Ascending aorta (tissue), 2 donors: ENCODE measurements around the gene KTI12. TPM values are rescaled to one million over a fixed set of nuclear protein-coding genes. Genes with fewer than 3 reads are reported as not detected.
"Not testable (repeated sequence)": the region's sequence is repeated elsewhere in the genome, so short reads cannot be mapped to it uniquely, and the experiment has no call there.

Source experiments
- DNase-seq, 2 donors: peaks; one replicate each; pipeline ENCODE4 v3.0.0-alpha.2; 2019; ENCODE audit warnings: low spot score in 2 of 2
- H3K27ac ChIP-seq, 2 donors: fragments of 200-600 bp; sonication (generic); one replicate each; pipeline ENCODE4 v1.5.1; 2016 to 2017; ENCODE audit warnings: mild to moderate bottlenecking in 1 of 2
- H3K27me3 ChIP-seq: fragments of 200-600 bp; sonication (generic); one replicate; pipeline ENCODE4 v1.5.1; 2017
- H3K36me3 ChIP-seq, 2 donors: fragments of 200-600 bp; sonication (generic); one replicate each; pipeline ENCODE4 v1.5.1; 2016
- H3K4me1 ChIP-seq, 2 donors: fragments of 200-600 bp; sonication (generic); one replicate each; pipeline ENCODE4 v1.5.1; 2016 to 2017; ENCODE audit warnings: mild to moderate bottlenecking in 1 of 2
- H3K4me3 ChIP-seq, 2 donors: fragments of 200-600 bp; sonication (generic); one replicate each; pipeline ENCODE4 v1.5.1; 2016 to 2017; ENCODE audit warnings: mild to moderate bottlenecking in 1 of 2
- H3K9me3 ChIP-seq, 2 donors: fragments of 200-600 bp; sonication (generic); one replicate each; pipeline ENCODE4 v1.5.1; 2016
- intact Hi-C: fragments of 100-400 bp; cut with DNase I; formaldehyde crosslinking; loops from one replicate; pipeline ENCODE4 v1.15.1; 2023
- total RNA-seq: library from RNA; depleted of rRNA; stranded (reverse); fragments of >200 nt; gene quantifications from one replicate; pipeline ENCODE4 v1.1.0, GENCODE V29; 2016
- TF ChIP-seq, protein P1 (sequence below), 3 experiments: fragments of 200-600 bp in 2 of 3; fragments of 450-650 bp in 1 of 3; sonication (generic) in 2 of 3; IDR thresholded peaks; one replicate each; pipeline ENCODE4 v1.5.1; 2016 to 2019; ENCODE audit warnings: antibody characterized with exemption in 3 of 3, mild to moderate bottlenecking in 1 of 3, moderate library complexity in 1 of 3

KTI12 gene
- total RNA-seq, 1 donor from 2014 or later: 10.3 TPM

- intact Hi-C loops: no loop called here
- no peak for DNase-seq
- H3K27me3 ChIP-seq: no peaks in the 10 kb centered on the region
- no peaks in the 10 kb centered on the region for H3K9me3 ChIP-seq
- no peak overlapping the region for H3K4me3 ChIP-seq
- TF ChIP-seq, protein P1, sequence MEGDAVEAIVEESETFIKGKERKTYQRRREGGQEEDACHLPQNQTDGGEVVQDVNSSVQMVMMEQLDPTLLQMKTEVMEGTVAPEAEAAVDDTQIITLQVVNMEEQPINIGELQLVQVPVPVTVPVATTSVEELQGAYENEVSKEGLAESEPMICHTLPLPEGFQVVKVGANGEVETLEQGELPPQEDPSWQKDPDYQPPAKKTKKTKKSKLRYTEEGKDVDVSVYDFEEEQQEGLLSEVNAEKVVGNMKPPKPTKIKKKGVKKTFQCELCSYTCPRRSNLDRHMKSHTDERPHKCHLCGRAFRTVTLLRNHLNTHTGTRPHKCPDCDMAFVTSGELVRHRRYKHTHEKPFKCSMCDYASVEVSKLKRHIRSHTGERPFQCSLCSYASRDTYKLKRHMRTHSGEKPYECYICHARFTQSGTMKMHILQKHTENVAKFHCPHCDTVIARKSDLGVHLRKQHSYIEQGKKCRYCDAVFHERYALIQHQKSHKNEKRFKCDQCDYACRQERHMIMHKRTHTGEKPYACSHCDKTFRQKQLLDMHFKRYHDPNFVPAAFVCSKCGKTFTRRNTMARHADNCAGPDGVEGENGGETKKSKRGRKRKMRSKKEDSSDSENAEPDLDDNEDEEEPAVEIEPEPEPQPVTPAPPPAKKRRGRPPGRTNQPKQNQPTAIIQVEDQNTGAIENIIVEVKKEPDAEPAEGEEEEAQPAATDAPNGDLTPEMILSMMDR (IDR thresholded peaks at IDR 0.05): no peak
- H3K4me1 ChIP-seq: peaks cover 0 to 5% of the 10 kb centered on the region in 2 donors
- H3K27ac ChIP-seq: no peak overlapping the region
- peaks cover 16 to 26% of the 10 kb centered on the region in 2 donors for H3K36me3 ChIP-seq
Measured at GRCh38 chr1:52037402-52037814, 3.8 kb upstream of the KTI12 start.

DNA sequence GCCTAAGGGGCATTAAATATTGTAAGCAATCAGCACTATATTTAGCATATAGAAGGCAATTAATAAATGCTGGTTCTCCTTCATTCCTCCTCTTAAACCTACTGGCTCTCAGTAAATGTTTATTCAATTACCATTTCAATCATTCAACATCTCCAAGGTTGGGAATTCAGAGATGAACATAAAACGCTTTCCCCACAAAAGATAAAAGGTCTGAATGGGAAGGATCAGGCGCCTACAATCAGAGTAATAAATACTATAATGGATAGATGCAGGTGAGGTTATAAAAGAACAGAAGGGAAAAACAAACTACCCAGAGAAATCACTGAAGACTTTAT is 407 bp upstream of the KTI12 start:
- Histone ChIP-seq H3K4me1 (peaks cover 3 to 18% of the 10 kb centered on the region in 2 donors), H3K4me3 (peak overlapping the region in 1 of 2 donors; percentile 79), H3K27ac (peak overlapping the region; percentile 88 to 95), H3K27me3 (no peaks in the 10 kb centered on the region), H3K36me3 (peaks cover 0 to 9% of the 10 kb centered on the region in 2 donors), H3K9me3 (no peaks in the 10 kb centered on the region)
- TF ChIP-seq, protein P1 (IDR thresholded peaks at IDR 0.05): no peak
- no peak for DNase-seq
- intact Hi-C loops: no loop called here

DNA sequence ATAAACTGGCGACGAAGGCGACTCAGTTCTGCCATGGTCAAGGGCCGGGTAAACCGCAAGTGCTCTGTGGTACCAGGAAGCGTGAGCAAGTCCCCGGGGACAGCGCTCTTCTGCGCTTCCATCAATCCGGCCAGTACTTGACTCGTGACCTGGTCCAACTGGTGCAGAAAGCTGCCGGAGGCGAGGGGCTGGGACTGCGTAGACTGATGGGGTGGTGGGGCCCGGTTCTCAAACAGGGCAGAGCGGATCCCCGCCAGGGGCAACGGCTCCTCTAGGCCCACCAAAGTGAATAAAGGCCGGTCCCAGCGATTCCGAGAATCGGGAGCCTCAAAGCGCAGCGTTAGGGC is 852 bp downstream of the KTI12 start:
- no peaks in the 10 kb centered on the region for H3K36me3 ChIP-seq
- no peaks in the 10 kb centered on the region for H3K27me3 ChIP-seq
- TF ChIP-seq, protein P1 (IDR thresholded peaks at IDR 0.05): no peak
- peaks cover 3 to 18% of the 10 kb centered on the region in 2 donors for H3K4me1 ChIP-seq
- H3K4me3 ChIP-seq: peak overlapping the region; percentile 79 to 84
- intact Hi-C loops: loop anchor here (1.0 kb wide), 1 partner anchor 24 kb away; the partner anchor contains the start of gene BTF3L4
- peak overlapping the region; percentile 88 to 95 for H3K27ac ChIP-seq
- no peaks in the 10 kb centered on the region for H3K9me3 ChIP-seq
- DNase-seq: peak in 1 of 2 donors; percentile 79

- no peaks in the 10 kb centered on the region for H3K27me3 ChIP-seq
- H3K27ac ChIP-seq: peak overlapping the region; percentile 88 to 95
- no peaks in the 10 kb centered on the region for H3K36me3 ChIP-seq
- no peaks in the 10 kb centered on the region for H3K9me3 ChIP-seq
- TF ChIP-seq, protein P1 (IDR thresholded peaks at IDR 0.05): no peak
- DNase-seq: no peak
- intact Hi-C loops: no loop called here
- H3K4me3 ChIP-seq: peak overlapping the region; percentile 79 to 84
- H3K4me1 ChIP-seq: peaks cover 3 to 18% of the 10 kb centered on the region in 2 donors
Measured at GRCh38 chr1:52032124-52032784, 1.4 kb downstream of the KTI12 start.

GRCh38 chr1:52028839-52029238 is 4.8 kb downstream of the KTI12 start:
- intact Hi-C loops, H3K4me3 ChIP-seq, DNase-seq, H3K27ac ChIP-seq, H3K9me3 ChIP-seq, H3K27me3 ChIP-seq: not testable (repeated sequence)
- Histone ChIP-seq H3K36me3 (peaks cover 7 to 26% of the 10 kb centered on the region in 2 donors), H3K4me1 (peaks cover 3 to 16% of the 10 kb centered on the region in 2 donors)

- Histone ChIP-seq H3K36me3 (peaks cover 12 to 32% of the 10 kb centered on the region in 2 donors), H3K27me3 (no peaks in the 10 kb centered on the region), H3K4me3 (no peak overlapping the region), H3K27ac (no peak overlapping the region), H3K9me3 (no peaks in the 10 kb centered on the region), H3K4me1 (peaks cover 3 to 15% of the 10 kb centered on the region in 2 donors)
- DNase-seq: no peak
- TF ChIP-seq, protein P1 (IDR thresholded peaks at IDR 0.05): no peak
- intact Hi-C loops: no loop called here
Measured at GRCh38 chr1:52028328-52028727, 5.3 kb downstream of the KTI12 start.
